SJSA1 (cell line): ENCODE data around the gene SPAG8. TPM values are rescaled to one million over a fixed set of nuclear protein-coding genes. Genes with fewer than 3 reads are reported as not detected.
A peak's percentile ranks its signal among the peaks of the same experiment; 100 is the strongest.

Experiments
- DNase-seq, 2 experiments: peaks; one replicate each; pipeline ENCODE4 v3.0.0-alpha.2; 2015 to 2020; ENCODE audit warnings: low spot score in 2 of 2, low read depth in 1 of 2
- H3K27ac ChIP-seq: fragments of 250-450 bp; sonication (Bioruptor Pico); 2 replicates; pipeline ENCODE4 v1.5.1; 2020; ENCODE audit warnings: mild to moderate bottlenecking, moderate library complexity
- H3K27me3 ChIP-seq: fragments of 250-450 bp; sonication (Bioruptor Pico); replicated peaks from 2 replicates; pipeline ENCODE4 v1.5.1; 2020; ENCODE audit warnings: mild to moderate bottlenecking, moderate library complexity
- H3K36me3 ChIP-seq: fragments of 250-450 bp; sonication (Bioruptor Pico); 2 replicates; pipeline ENCODE4 v1.5.1; 2020; ENCODE audit warnings: mild to moderate bottlenecking
- H3K4me1 ChIP-seq: fragments of 250-450 bp; sonication (Bioruptor Pico); replicated peaks from 2 replicates; pipeline ENCODE4 v1.6.1; 2021; ENCODE audit warnings: mild to moderate bottlenecking
- H3K4me3 ChIP-seq: fragments of 250-450 bp; sonication (Bioruptor Pico); 2 replicates; pipeline ENCODE4 v1.5.1; 2020; ENCODE audit warnings: mild to moderate bottlenecking
- H3K9me3 ChIP-seq: fragments of 250-450 bp; sonication (Bioruptor Pico); replicated peaks from 2 replicates; pipeline ENCODE4 v1.5.1; 2020; ENCODE audit warnings: mild to moderate bottlenecking
- total RNA-seq: library from RNA; depleted of rRNA; stranded (reverse); fragments of >200 nt; shearing (Covaris generic); gene quantifications from 2 replicates; pipeline ENCODE4 v1.2.3, GENCODE V29; 2014

Gene SPAG8
- total RNA-seq, 1 experiment from 2014 or later = 0.13 TPM

- 0 out of 2 replicates have a peak overlapping the region, but pooled peaks have one; percentile 70 for H3K27ac ChIP-seq
- no peak for DNase-seq
- no peaks in the 10 kb centered on the region for H3K36me3 ChIP-seq
- H3K9me3 ChIP-seq = no peaks in the 10 kb centered on the region
- peak overlapping the region; percentile 68 for H3K4me3 ChIP-seq
- peaks cover 17% of the 10 kb centered on the region for H3K4me1 ChIP-seq
- H3K27me3 ChIP-seq = no peaks in the 10 kb centered on the region
Measured at GRCh38 chr9:35829764-35830096, 17.7 kb upstream of the SPAG8 start.

- Histone ChIP-seq H3K4me3 (peak within 1 kb of the TSS; percentile 68), H3K27me3 (no peaks in the 10 kb centered on the region), H3K9me3 (no peaks in the 10 kb centered on the region), H3K27ac (peak within 1 kb of the TSS; percentile 70), H3K36me3 (no peaks in the 10 kb centered on the region), H3K4me1 (peaks cover 14% of the 10 kb centered on the region)
- DNase-seq = peak; percentile 54 to 88
Measured at GRCh38 chr9:35829084-35829763, 17.2 kb upstream of the SPAG8 start, which contains the start of gene TMEM8B. TMEM8B (plus strand) TSS chr9:35829228; CDS start chr9:35829448, 220 bp downstream.

- Histone ChIP-seq H3K4me3 (peak within 1 kb of the TSS; percentile 68), H3K36me3 (no peaks in the 10 kb centered on the region), H3K9me3 (no peaks in the 10 kb centered on the region), H3K27me3 (no peaks in the 10 kb centered on the region), H3K4me1 (peaks cover 9% of the 10 kb centered on the region), H3K27ac (peak within 1 kb of the TSS; percentile 70)
- no peak for DNase-seq
Measured at GRCh38 chr9:35828716-35829083, 16.6 kb upstream of the SPAG8 start, which contains the start of gene FAM221B. FAM221B (minus strand) TSS chr9:35828732; CDS start chr9:35826161, 2,571 bp downstream.

- H3K9me3 ChIP-seq = no peaks in the 10 kb centered on the region
- no peak overlapping the region for H3K27ac ChIP-seq
- H3K27me3 ChIP-seq = no peaks in the 10 kb centered on the region
- DNase-seq = no peak
- no peak overlapping the region for H3K4me3 ChIP-seq
- H3K36me3 ChIP-seq = no peaks in the 10 kb centered on the region
- H3K4me1 ChIP-seq = peaks cover 5% of the 10 kb centered on the region; the same call in 1 of the 2 replicates
Measured at GRCh38 chr9:35827486-35827885, 15.4 kb upstream of the SPAG8 start.

- no peaks in the 10 kb centered on the region for H3K9me3 ChIP-seq
- peak in 1 of 2 experiments; percentile 53 for DNase-seq
- no peaks in the 10 kb centered on the region for H3K27me3 ChIP-seq
- peaks cover 5% of the 10 kb centered on the region; the same call in 1 of the 2 replicates for H3K4me1 ChIP-seq
- no peak overlapping the region for H3K4me3 ChIP-seq
- H3K27ac ChIP-seq = no peak overlapping the region
- no peaks in the 10 kb centered on the region for H3K36me3 ChIP-seq
Measured at GRCh38 chr9:35826071-35826701, 14.1 kb upstream of the SPAG8 start.

- DNase-seq = no peak
- Histone ChIP-seq H3K4me3 (no peak overlapping the region), H3K36me3 (no peaks in the 10 kb centered on the region), H3K27me3 (no peaks in the 10 kb centered on the region), H3K27ac (no peak overlapping the region), H3K4me1 (no peaks in the 10 kb centered on the region; the same call in 1 of the 2 replicates), H3K9me3 (no peaks in the 10 kb centered on the region)
Measured at GRCh38 chr9:35822926-35823325, 10.9 kb upstream of the SPAG8 start.

- Histone ChIP-seq H3K9me3 (no peaks in the 10 kb centered on the region), H3K4me1 (no peaks in the 10 kb centered on the region), H3K4me3 (no peak overlapping the region), H3K27ac (no peak overlapping the region), H3K36me3 (no peaks in the 10 kb centered on the region), H3K27me3 (no peaks in the 10 kb centered on the region)
- DNase-seq = no peak
Measured at GRCh38 chr9:35820076-35820475, 8.0 kb upstream of the SPAG8 start.

GRCh38 chr9:35818341-35818740, 6.3 kb upstream of the SPAG8 start:
- no peak for DNase-seq
- Histone ChIP-seq H3K27ac (no peak overlapping the region), H3K27me3 (no peaks in the 10 kb centered on the region), H3K4me3 (no peak overlapping the region), H3K36me3 (peaks cover 3% of the 10 kb centered on the region; the same call in 1 of the 2 replicates), H3K4me1 (peaks cover 8% of the 10 kb centered on the region), H3K9me3 (no peaks in the 10 kb centered on the region)

GRCh38 chr9:35816708-35817107, 4.6 kb upstream of the SPAG8 start:
- H3K36me3 ChIP-seq = peaks cover 3% of the 10 kb centered on the region; the same call in 1 of the 2 replicates
- H3K27ac ChIP-seq = no peak overlapping the region
- no peaks in the 10 kb centered on the region for H3K27me3 ChIP-seq
- H3K4me1 ChIP-seq = peaks cover 17% of the 10 kb centered on the region
- no peaks in the 10 kb centered on the region for H3K9me3 ChIP-seq
- DNase-seq = no peak
- H3K4me3 ChIP-seq = no peak overlapping the region

- Histone ChIP-seq H3K36me3 (peaks cover 3% of the 10 kb centered on the region; the same call in 1 of the 2 replicates), H3K4me3 (peak within 1 kb of the TSS; percentile 78), H3K4me1 (peaks cover 21% of the 10 kb centered on the region)
Measured at GRCh38 chr9:35814841-35815543, 2.9 kb upstream of the SPAG8 start, which contains the start of gene HINT2. HINT2 (minus strand) TSS chr9:35815042; CDS start chr9:35814979, 63 bp downstream.

GRCh38 chr9:35814106-35814840, 2.2 kb upstream of the SPAG8 start:
- Histone ChIP-seq H3K27ac (peak overlapping the region; percentile 48), H3K27me3 (no peaks in the 10 kb centered on the region), H3K36me3 (peaks cover 3% of the 10 kb centered on the region; the same call in 1 of the 2 replicates), H3K4me3 (peak overlapping the region; percentile 78), H3K9me3 (no peaks in the 10 kb centered on the region), H3K4me1 (peaks cover 21% of the 10 kb centered on the region)
- peak in 1 of 2 experiments; percentile 48 for DNase-seq

More at GRCh38 chr9:35814841-35815543, 2.9 kb upstream of the SPAG8 start, which contains the start of gene HINT2:
- peak; percentile 89 to 92 for DNase-seq
- Histone ChIP-seq H3K9me3 (no peaks in the 10 kb centered on the region), H3K27me3 (no peaks in the 10 kb centered on the region), H3K27ac (peak within 1 kb of the TSS; percentile 48)

GRCh38 chr9:35813434-35814105, 1.5 kb upstream of the SPAG8 start:
- H3K36me3 ChIP-seq = peaks cover 3% of the 10 kb centered on the region; the same call in 1 of the 2 replicates
- no peak overlapping the region for H3K27ac ChIP-seq
- H3K4me1 ChIP-seq = peaks cover 21% of the 10 kb centered on the region
- H3K4me3 ChIP-seq = no peak overlapping the region; the same call in 1 of the 2 replicates
- H3K27me3 ChIP-seq = no peaks in the 10 kb centered on the region
- DNase-seq = no peak
- no peaks in the 10 kb centered on the region for H3K9me3 ChIP-seq
